ENCODE measurements around the gene ZNF683.

The ZNF683 gene

GRCh38 chr1:26401891-26402290 is 29.3 kb upstream of the ZNF683 start:
- no peak overlapping the region for H3K4me3 ChIP-seq (ENCODE audit: low read depth, low read length)
- no peak for TF ChIP-seq CTCF (IDR thresholded peaks at IDR 0.05; ENCODE audit: low read depth, low read length, missing control alignments)
- no peak for DNase-seq (ENCODE audit: low read depth)
- in situ Hi-C loops (cut with HindIII; ENCODE audit: low sequenced_read_pairs): no loop called here

- H3K4me3 ChIP-seq (ENCODE audit: low read depth, low read length): no peak overlapping the region
- in situ Hi-C loops (cut with HindIII; ENCODE audit: low sequenced_read_pairs): no loop called here
- DNase-seq (ENCODE audit: low read depth): no peak
- no peak for TF ChIP-seq CTCF (IDR thresholded peaks at IDR 0.05; ENCODE audit: low read depth, low read length, missing control alignments)
Observed at GRCh38 chr1:26399034-26399433, 26.5 kb upstream of the ZNF683 start.

GRCh38 chr1:26395754-26396153 is 23.2 kb upstream of the ZNF683 start:
- in situ Hi-C loops (cut with HindIII; ENCODE audit: low sequenced_read_pairs): no loop called here
- no peak for TF ChIP-seq CTCF (IDR thresholded peaks at IDR 0.05; ENCODE audit: low read depth, low read length, missing control alignments)
- H3K4me3 ChIP-seq (ENCODE audit: low read depth, low read length): no peak overlapping the region
- no peak for DNase-seq (ENCODE audit: low read depth)

GRCh38 chr1:26391450-26391849 is 18.9 kb upstream of the ZNF683 start:
- peak; percentile 26 for DNase-seq (ENCODE audit: low read depth)
- H3K4me3 ChIP-seq (ENCODE audit: low read depth, low read length): no peak overlapping the region
- in situ Hi-C loops (cut with HindIII; ENCODE audit: low sequenced_read_pairs): no loop called here
- TF ChIP-seq CTCF (IDR thresholded peaks at IDR 0.05; ENCODE audit: low read depth, low read length, missing control alignments): peak; percentile 90

GRCh38 chr1:26389604-26390247 is 17.2 kb upstream of the ZNF683 start:
- H3K4me3 ChIP-seq (ENCODE audit: low read depth, low read length): no peak overlapping the region
- in situ Hi-C loops (cut with HindIII; ENCODE audit: low sequenced_read_pairs): no loop called here
- DNase-seq (ENCODE audit: low read depth): no peak
- no peak for TF ChIP-seq CTCF (IDR thresholded peaks at IDR 0.05; ENCODE audit: low read depth, low read length, missing control alignments)

GRCh38 chr1:26388791-26389445 is 16.4 kb upstream of the ZNF683 start:
- no peak overlapping the region for H3K4me3 ChIP-seq (ENCODE audit: low read depth, low read length)
- no peak for TF ChIP-seq CTCF (IDR thresholded peaks at IDR 0.05; ENCODE audit: low read depth, low read length, missing control alignments)
- in situ Hi-C loops (cut with HindIII; ENCODE audit: low sequenced_read_pairs): no loop called here
- DNase-seq (ENCODE audit: low read depth): no peak

Measured in astrocyte of the cerebellum (primary cell).